ENCODE data around the gene IBTK.

The IBTK gene

DNA sequence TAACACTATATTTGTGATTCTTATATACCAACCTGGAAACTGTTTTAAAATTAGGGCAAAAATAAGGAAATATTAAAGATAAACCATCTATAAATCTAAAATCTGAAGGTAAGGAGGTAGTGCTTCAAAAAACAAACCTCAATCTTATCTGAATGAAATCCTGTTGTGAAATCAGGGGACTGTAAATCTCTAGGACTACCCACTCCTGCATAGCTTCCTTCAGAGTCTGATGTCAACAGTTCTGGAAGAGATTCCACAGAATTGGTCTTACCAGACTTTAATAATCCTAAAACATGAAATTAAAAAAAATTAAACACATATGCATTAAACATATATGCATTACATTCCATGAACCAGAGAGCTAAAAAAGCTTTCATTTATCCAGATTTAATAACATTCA lies 51.4 kb downstream of the IBTK start:
- TF ChIP-seq, protein P1, sequence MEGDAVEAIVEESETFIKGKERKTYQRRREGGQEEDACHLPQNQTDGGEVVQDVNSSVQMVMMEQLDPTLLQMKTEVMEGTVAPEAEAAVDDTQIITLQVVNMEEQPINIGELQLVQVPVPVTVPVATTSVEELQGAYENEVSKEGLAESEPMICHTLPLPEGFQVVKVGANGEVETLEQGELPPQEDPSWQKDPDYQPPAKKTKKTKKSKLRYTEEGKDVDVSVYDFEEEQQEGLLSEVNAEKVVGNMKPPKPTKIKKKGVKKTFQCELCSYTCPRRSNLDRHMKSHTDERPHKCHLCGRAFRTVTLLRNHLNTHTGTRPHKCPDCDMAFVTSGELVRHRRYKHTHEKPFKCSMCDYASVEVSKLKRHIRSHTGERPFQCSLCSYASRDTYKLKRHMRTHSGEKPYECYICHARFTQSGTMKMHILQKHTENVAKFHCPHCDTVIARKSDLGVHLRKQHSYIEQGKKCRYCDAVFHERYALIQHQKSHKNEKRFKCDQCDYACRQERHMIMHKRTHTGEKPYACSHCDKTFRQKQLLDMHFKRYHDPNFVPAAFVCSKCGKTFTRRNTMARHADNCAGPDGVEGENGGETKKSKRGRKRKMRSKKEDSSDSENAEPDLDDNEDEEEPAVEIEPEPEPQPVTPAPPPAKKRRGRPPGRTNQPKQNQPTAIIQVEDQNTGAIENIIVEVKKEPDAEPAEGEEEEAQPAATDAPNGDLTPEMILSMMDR (conservative IDR thresholded peaks at IDR 0.05; ENCODE audit: low read length): no peak
- TF ChIP-seq EZH2phosphoT487 (IDR thresholded peaks at IDR 0.05; ENCODE audit: borderline replicate concordance): no peak
- no peaks in the 10 kb centered on the region for H3K79me2 ChIP-seq (ENCODE audit: insufficient read depth, low read length)
- H3K4me3 ChIP-seq (ENCODE audit: low read length, poor library complexity, severe bottlenecking): no peak overlapping the region
- no peaks in the 10 kb centered on the region for H3K4me1 ChIP-seq (ENCODE audit: insufficient read depth, low read length, poor library complexity, severe bottlenecking)
- H3F3A ChIP-seq (ENCODE audit: low read depth): no peaks in the 10 kb centered on the region
- H3K36me3 ChIP-seq (ENCODE audit: insufficient read depth, low read length): peaks cover 72% of the 10 kb centered on the region
- H4K20me1 ChIP-seq (ENCODE audit: insufficient read depth, low read length, poor library complexity, severe bottlenecking): no peaks in the 10 kb centered on the region
- no peak overlapping the region for H3K4me2 ChIP-seq (ENCODE audit: low read depth, low read length, poor library complexity, severe bottlenecking)
- H2AFZ ChIP-seq (ENCODE audit: low read length): no peak overlapping the region
- no peaks in the 10 kb centered on the region for H3K27me3 ChIP-seq (ENCODE audit: insufficient read depth, low read length, poor library complexity, severe bottlenecking)
- H3K9me3 ChIP-seq (ENCODE audit: insufficient read depth, low read depth, low read length): no peaks in the 10 kb centered on the region
- no peaks in the 10 kb centered on the region for H3K9me2 ChIP-seq (replicated peaks; ENCODE audit: low read depth, low read length)
- H3K9ac ChIP-seq (ENCODE audit: low read depth, low read length, poor library complexity, severe bottlenecking): no peak overlapping the region

DNA sequence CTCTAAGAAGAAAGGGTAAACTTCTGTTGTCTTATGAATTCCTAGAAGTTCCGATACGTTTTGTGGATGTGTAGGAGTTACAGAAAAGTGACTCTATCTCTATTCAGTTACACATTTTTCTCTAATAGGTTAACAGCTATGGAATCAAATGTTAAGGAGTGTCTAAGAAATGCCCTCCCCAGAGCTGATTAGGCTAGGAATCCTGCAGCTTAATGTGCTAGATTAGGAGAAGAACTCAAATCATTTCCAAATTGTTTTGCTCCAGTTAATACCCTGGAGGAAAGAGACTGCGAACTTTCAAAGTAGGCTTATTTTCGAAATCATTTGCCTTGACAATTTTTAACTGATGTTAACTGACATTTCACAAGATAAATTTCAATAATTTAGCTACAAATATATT lies 51.9 kb downstream of the IBTK start:
- Histone ChIP-seq H3K4me3 (ENCODE audit: low read length, poor library complexity, severe bottlenecking) (no peak overlapping the region), H4K20me1 (ENCODE audit: insufficient read depth, low read length, poor library complexity, severe bottlenecking) (no peaks in the 10 kb centered on the region), H2AFZ (ENCODE audit: low read length) (no peak overlapping the region), H3K9me3 (ENCODE audit: insufficient read depth, low read depth, low read length) (no peaks in the 10 kb centered on the region), H3K36me3 (ENCODE audit: insufficient read depth, low read length) (peaks cover 72% of the 10 kb centered on the region), H3K9ac (ENCODE audit: low read depth, low read length, poor library complexity, severe bottlenecking) (no peak overlapping the region), H3K79me2 (ENCODE audit: insufficient read depth, low read length) (no peaks in the 10 kb centered on the region), H3K4me1 (ENCODE audit: insufficient read depth, low read length, poor library complexity, severe bottlenecking) (no peaks in the 10 kb centered on the region), H3K9me2 (replicated peaks; ENCODE audit: low read depth, low read length) (no peaks in the 10 kb centered on the region), H3F3A (ENCODE audit: low read depth) (no peaks in the 10 kb centered on the region), H3K27me3 (ENCODE audit: insufficient read depth, low read length, poor library complexity, severe bottlenecking) (no peaks in the 10 kb centered on the region), H3K4me2 (ENCODE audit: low read depth, low read length, poor library complexity, severe bottlenecking) (no peak overlapping the region)
- TF ChIP-seq, protein P1 (conservative IDR thresholded peaks at IDR 0.05; ENCODE audit: low read length): no peak
- no peak for TF ChIP-seq EZH2phosphoT487 (IDR thresholded peaks at IDR 0.05; ENCODE audit: borderline replicate concordance)

DNA sequence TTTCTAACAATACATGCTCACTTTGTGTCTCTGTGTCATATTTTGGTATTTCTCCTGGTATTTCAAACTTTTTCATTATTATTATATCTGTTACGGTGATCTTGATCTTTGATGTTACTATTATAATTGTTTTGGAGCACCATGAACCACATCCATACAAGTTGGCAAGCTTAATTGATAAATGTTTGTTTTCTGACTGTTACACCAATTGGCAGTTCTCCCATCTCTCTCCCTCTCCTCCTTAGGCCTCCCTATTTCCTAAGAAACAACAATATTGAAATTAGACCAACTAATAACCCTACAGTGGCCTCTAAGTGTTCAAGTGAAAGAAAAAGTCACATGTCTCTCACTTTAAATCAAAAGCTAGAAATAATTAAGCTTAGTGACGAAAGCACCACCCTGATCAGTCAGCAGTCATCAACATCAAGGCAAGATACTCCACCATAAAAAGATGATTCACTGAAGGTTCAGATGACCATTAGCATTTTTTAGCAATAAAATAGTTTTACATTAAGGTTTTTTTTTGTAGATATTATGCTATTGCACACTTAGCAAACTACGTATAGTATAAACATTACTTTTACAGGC lies 61.5 kb downstream of the IBTK start:
- H3K4me1 ChIP-seq (ENCODE audit: insufficient read depth, low read length, poor library complexity, severe bottlenecking): no peaks in the 10 kb centered on the region
- H3K27me3 ChIP-seq (ENCODE audit: insufficient read depth, low read length, poor library complexity, severe bottlenecking): no peaks in the 10 kb centered on the region
- no peak overlapping the region for H3K4me2 ChIP-seq (ENCODE audit: low read depth, low read length, poor library complexity, severe bottlenecking)
- H3K9ac ChIP-seq (ENCODE audit: low read depth, low read length, poor library complexity, severe bottlenecking): no peak overlapping the region
- TF ChIP-seq EZH2phosphoT487 (IDR thresholded peaks at IDR 0.05; ENCODE audit: borderline replicate concordance): no peak
- TF ChIP-seq, protein P1 (conservative IDR thresholded peaks at IDR 0.05; ENCODE audit: low read length): no peak
- H2AFZ ChIP-seq (ENCODE audit: low read length): no peak overlapping the region
- H3K79me2 ChIP-seq (ENCODE audit: insufficient read depth, low read length): no peaks in the 10 kb centered on the region
- H3K9me3 ChIP-seq (ENCODE audit: insufficient read depth, low read depth, low read length): no peaks in the 10 kb centered on the region
- H4K20me1 ChIP-seq (ENCODE audit: insufficient read depth, low read length, poor library complexity, severe bottlenecking): no peaks in the 10 kb centered on the region
- H3K4me3 ChIP-seq (ENCODE audit: low read length, poor library complexity, severe bottlenecking): no peak overlapping the region
- peaks cover 43% of the 10 kb centered on the region; the same call in 1 of the 2 replicates for H3K36me3 ChIP-seq (ENCODE audit: insufficient read depth, low read length)
- H3F3A ChIP-seq (ENCODE audit: low read depth): no peaks in the 10 kb centered on the region
- H3K9me2 ChIP-seq (replicated peaks; ENCODE audit: low read depth, low read length): no peaks in the 10 kb centered on the region

Measured in Loucy (cell line).